ENCODE results near the gene PDE6H. TPM values are rescaled to one million over a fixed set of nuclear protein-coding genes. Genes with fewer than 3 reads are reported as not detected.

PDE6H gene
- total and polyA plus RNA-seq, 8 donors = not detected

- peak in 2 of 6 donors; percentile 16 to 52 for DNase-seq
- Histone ChIP-seq H3K4me1 (peaks cover 0 to 4% (median 0%) of the 10 kb centered on the region in 3 donors), H3K9me3 (no peaks in the 10 kb centered on the region), H3K36me3 (no peaks in the 10 kb centered on the region), H3K27ac (peak overlapping the region in 2 of 4 donors; percentile 45 to 67), H3K4me3 (peak overlapping the region in 2 of 4 donors; percentile 6 to 28), H3K27me3 (no peaks in the 10 kb centered on the region)
- peak; percentile 35 to 76 (median 63) for ATAC-seq
- intact Hi-C loops (cut with DNase I) = no loop called here
- TF ChIP-seq CTCF (IDR thresholded peaks at IDR 0.05) = no peak
- FAIRE-seq = no peak
- 62 to 64% methylated on average over 13 of the region's 13 CpGs for WGBS, 2 donors
Measured at GRCh38 chr12:14960548-14961465, 12.0 kb upstream of the PDE6H start.

GRCh38 chr12:14961466-14962152, 11.2 kb upstream of the PDE6H start, which contains the start of gene ARHGDIB:
Gene ARHGDIB, minus strand, starts transcription at chr12:14961601. Its CDS starts 10,889 bp downstream, at chr12:14950712.
- H3K4me1 ChIP-seq = peaks cover 0 to 4% (median 0%) of the 10 kb centered on the region in 3 donors
- H3K27me3 ChIP-seq = no peaks in the 10 kb centered on the region
- intact Hi-C loops (cut with DNase I) = no loop called here
- peak within 1 kb of the TSS in 2 of 4 donors; percentile 45 to 67 for H3K27ac ChIP-seq
- ATAC-seq (peak; percentile 68 to 80 (median 76)), FAIRE-seq (no peak), DNase-seq (peak in 3 of 6 donors; percentile 17 to 42 (median 40))
- TF ChIP-seq CTCF (IDR thresholded peaks at IDR 0.05) = no peak
- H3K4me3 ChIP-seq = peak within 1 kb of the TSS in 2 of 4 donors; percentile 6 to 28
- H3K36me3 ChIP-seq = no peaks in the 10 kb centered on the region
- no peaks in the 10 kb centered on the region for H3K9me3 ChIP-seq
- 32 to 42% methylated on average over 14 of the region's 14 CpGs for WGBS, 2 donors

GRCh38 chr12:14962153-14962539, 10.7 kb upstream of the PDE6H start:
- no peaks in the 10 kb centered on the region for H3K36me3 ChIP-seq
- peak overlapping the region in 1 of 4 donors; percentile 28 for H3K4me3 ChIP-seq
- FAIRE-seq = no peak

GRCh38 chr12:14962797-14963196, 10.0 kb upstream of the PDE6H start:
- Histone ChIP-seq H3K27ac (no peak overlapping the region), H3K4me3 (no peak overlapping the region), H3K36me3 (no peaks in the 10 kb centered on the region), H3K4me1 (peaks cover 0 to 4% (median 0%) of the 10 kb centered on the region in 3 donors), H3K27me3 (no peaks in the 10 kb centered on the region), H3K9me3 (no peaks in the 10 kb centered on the region)
- intact Hi-C loops (cut with DNase I) = no loop called here
- 94 to 96% methylated on average over 3 of the region's 3 CpGs for WGBS, 2 donors
- FAIRE-seq = no peak
- ATAC-seq = no peak
- DNase-seq = no peak
- no peak for TF ChIP-seq CTCF (IDR thresholded peaks at IDR 0.05)

More at GRCh38 chr12:14962153-14962539, 10.7 kb upstream of the PDE6H start:
- ATAC-seq (no peak), DNase-seq (no peak)
- Histone ChIP-seq H3K4me1 (peaks cover 0 to 4% (median 0%) of the 10 kb centered on the region in 3 donors), H3K27ac (peak overlapping the region in 2 of 4 donors; percentile 45 to 67), H3K27me3 (no peaks in the 10 kb centered on the region), H3K9me3 (no peaks in the 10 kb centered on the region)
- 70% methylated on average over 3 of the region's 3 CpGs for WGBS, 2 donors
- intact Hi-C loops (cut with DNase I) = no loop called here
- no peak for TF ChIP-seq CTCF (IDR thresholded peaks at IDR 0.05)

Measured in pancreas (tissue), 10 donors.